GM12891 (cell line): Measurements from ENCODE around the gene CYB5R4.

ENCODE experiments used
- DNase-seq: peaks from one replicate; pipeline ENCODE4 v3.0.0; 2011; ENCODE audit warnings: low spot score; ENCODE audit not compliant: insufficient read length
- FAIRE-seq: peaks from 2 replicates; lab custom pipeline; 2011; peaks lifted over from hg19 to GRCh38; lab: Jason Lieb, UNC
- PAX5 ChIP-seq: IDR thresholded peaks from 2 replicates; pipeline ENCODE4 v1.6.1; 2011; ENCODE audit warnings: low read length, moderate library complexity, mild to moderate bottlenecking; ENCODE audit not compliant: insufficient read depth, severe bottlenecking
- POLR2A ChIP-seq: IDR thresholded peaks from 2 replicates; pipeline ENCODE4 v1.6.1; 2011; ENCODE audit warnings: low read depth, low read length, control low read depth
- POLR2AphosphoS5 ChIP-seq: IDR thresholded peaks from 2 replicates; pipeline ENCODE4 v1.6.1; 2011; ENCODE audit warnings: low read depth, low read length, control low read depth
- POU2F2 ChIP-seq: IDR thresholded peaks from 2 replicates; pipeline ENCODE4 v1.6.1; 2011; ENCODE audit warnings: low read depth, mild to moderate bottlenecking, control low read depth, low read length, moderate library complexity
- SPI1 ChIP-seq: IDR thresholded peaks from 2 replicates; pipeline ENCODE4 v1.6.1; 2011; ENCODE audit warnings: low read depth, low read length, control low read depth
- TAF1 ChIP-seq: IDR thresholded peaks from 2 replicates; pipeline ENCODE4 v1.6.1; 2011; ENCODE audit warnings: low read depth, low read length, control low read depth

The CYB5R4 gene

DNA sequence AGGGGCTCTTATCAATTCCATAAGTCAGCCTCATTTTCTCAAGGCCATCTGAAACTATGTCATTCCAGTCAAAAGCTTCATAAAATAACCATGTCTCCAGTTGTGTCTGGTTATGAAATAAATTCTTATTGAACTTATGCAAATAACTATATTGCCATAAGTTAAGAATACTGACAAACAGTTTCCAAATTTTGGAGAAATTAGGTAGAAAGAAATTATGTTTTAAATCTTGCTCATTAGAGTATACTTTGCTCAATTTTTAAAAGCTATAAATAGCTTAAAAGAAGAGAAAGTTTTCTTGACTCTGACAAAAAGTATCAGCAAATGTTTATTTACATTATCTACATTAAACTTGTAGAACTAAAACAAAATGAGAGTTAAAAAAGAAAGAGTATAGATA lies 111.1 kb downstream of the CYB5R4 start:
- TF ChIP-seq POLR2AphosphoS5 (no peak), SPI1 (no peak), PAX5 (no peak), POLR2A (no peak), TAF1 (no peak), POU2F2 (no peak)
- DNase-seq = no peak
- no peak for FAIRE-seq

DNA sequence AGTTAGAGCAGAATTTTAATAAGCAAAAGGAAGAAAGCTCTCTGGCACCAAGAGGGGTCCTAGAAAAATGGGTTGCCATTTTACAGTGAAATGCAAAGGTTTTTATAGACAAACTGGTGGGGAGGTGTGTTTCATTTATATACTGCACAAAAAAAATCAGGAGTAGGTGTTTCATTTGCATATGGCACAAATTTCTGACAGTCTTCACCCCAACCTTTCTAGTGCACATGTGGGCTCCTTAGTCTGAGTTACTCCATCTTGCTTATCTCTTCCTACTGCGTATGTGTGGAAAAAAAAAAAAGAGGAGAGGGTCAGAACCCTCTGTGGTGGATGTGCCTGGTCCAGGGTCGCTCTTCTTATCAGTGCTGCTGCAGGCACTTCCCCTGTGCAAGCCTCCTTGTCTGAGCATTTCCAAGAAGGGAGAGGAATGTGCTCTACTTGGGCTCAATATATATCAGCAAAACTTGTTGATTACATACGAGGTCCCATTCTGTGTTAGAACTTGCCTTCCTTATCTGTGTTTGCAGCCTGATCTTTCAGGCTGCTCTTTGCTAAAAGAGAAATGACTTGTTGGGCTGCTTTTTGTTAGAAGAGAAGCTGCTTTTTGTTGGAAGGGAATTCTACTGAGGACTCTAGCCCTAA lies 115.0 kb downstream of the CYB5R4 start:
- FAIRE-seq = no peak
- TF ChIP-seq TAF1 (no peak), SPI1 (no peak), PAX5 (no peak), POU2F2 (no peak), POLR2AphosphoS5 (no peak), POLR2A (no peak)
- no peak for DNase-seq

DNA sequence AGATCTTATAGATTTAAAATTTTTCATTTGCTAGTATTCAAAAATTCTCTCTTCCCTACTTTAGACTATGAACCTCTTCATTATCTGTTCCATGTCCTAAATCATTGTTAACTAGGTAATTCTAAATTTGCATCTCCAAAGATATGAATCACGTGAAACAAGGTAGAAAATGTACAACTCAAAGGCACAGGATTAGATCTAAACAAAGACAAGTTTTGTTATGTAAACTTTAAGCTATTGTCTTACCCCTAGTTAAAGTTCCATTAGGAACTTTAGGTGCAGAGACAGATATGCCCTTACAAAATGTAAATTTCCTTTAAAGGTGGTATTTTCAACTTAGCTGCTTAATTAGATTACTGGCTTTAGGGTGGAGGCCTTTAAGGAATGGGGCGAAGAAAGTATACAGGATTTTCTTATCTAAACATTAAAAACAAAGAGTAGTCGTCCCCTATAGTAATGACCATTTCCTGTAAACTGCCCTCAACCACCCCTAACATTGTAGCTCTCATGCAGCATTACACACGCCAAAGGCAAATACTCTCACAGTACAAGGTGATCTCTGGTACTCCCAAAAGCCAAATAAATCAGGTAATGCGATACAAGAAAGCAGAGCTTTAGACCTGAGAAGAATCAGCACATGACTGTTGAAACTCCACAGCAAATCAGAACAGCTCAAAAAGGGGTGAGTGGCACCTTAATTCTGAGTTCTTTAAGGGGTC lies 116.7 kb downstream of the CYB5R4 start:
- DNase-seq (no peak), FAIRE-seq (no peak)
- no peak for TF ChIP-seq POU2F2
- no peak for TF ChIP-seq SPI1
- TF ChIP-seq POLR2AphosphoS5 = no peak
- no peak for TF ChIP-seq POLR2A
- no peak for TF ChIP-seq PAX5
- TF ChIP-seq TAF1 = no peak

DNA sequence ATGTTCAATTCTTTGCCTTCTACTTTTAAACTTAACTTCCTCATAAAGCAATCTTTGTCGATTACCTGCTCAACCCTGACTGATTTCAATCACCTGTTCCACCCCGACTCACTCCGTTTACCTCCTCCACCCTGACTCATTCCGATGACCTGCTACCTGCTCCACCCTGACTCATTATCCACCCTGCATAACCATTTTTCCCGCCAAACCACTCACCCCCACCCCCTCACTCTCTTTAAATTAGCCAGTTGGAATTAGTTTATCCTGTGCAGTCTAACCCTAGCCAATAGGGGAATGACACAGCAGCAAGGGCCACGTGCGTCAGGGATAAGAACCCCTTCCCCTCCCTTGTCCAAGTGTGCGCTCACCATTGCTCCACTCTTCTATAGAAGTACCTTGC lies 117.4 kb downstream of the CYB5R4 start:
- FAIRE-seq (no peak), DNase-seq (no peak)
- TF ChIP-seq TAF1 (no peak), POLR2AphosphoS5 (no peak), SPI1 (no peak), POLR2A (no peak), PAX5 (no peak), POU2F2 (no peak)

DNA sequence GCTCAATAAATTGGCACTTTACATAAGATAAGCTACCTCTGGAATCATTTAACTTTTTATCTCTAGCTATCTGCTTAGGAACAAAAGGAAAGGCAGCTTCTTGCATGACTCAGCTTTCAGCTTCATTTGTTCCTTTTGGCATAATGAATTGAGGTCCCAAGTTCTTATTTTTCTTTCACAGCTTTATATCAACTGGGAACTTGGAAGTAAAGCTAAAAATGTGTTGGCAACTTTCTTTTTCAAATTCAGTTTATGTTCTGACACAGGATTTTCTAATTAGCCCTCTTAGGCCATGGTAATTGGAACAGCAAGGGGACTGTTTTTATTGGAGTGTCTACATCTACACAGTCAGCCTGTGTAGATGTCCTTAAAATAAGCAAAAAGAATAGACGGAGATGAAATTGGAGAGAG lies 118.8 kb downstream of the CYB5R4 start:
- FAIRE-seq (no peak), DNase-seq (no peak)
- TF ChIP-seq POU2F2 = no peak
- no peak for TF ChIP-seq PAX5
- no peak for TF ChIP-seq POLR2AphosphoS5
- no peak for TF ChIP-seq POLR2A
- TF ChIP-seq SPI1 = no peak
- TF ChIP-seq TAF1 = no peak

DNA sequence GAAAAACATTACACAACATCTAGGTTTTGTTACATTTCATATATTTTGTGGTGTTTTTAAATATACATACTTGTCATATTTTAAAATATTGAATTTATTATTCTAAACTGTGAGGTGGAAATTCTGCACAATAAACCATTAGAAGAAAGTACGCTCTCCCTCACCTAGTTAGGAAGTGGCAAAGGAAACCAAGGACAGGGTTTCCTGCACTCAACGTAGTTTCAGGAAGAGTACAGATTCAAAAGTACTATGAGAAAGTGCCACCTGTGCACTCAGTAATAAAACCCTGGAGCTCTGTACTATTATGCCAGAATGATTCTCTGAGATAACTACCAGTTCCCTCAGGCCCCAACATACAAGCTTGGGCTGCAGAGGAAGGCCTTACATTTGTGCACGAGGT lies 119.5 kb downstream of the CYB5R4 start:
- no peak for TF ChIP-seq TAF1
- no peak for TF ChIP-seq PAX5
- TF ChIP-seq POLR2A = no peak
- no peak for TF ChIP-seq POLR2AphosphoS5
- no peak for TF ChIP-seq POU2F2
- TF ChIP-seq SPI1 = no peak
- DNase-seq = no peak
- no peak for FAIRE-seq

DNA sequence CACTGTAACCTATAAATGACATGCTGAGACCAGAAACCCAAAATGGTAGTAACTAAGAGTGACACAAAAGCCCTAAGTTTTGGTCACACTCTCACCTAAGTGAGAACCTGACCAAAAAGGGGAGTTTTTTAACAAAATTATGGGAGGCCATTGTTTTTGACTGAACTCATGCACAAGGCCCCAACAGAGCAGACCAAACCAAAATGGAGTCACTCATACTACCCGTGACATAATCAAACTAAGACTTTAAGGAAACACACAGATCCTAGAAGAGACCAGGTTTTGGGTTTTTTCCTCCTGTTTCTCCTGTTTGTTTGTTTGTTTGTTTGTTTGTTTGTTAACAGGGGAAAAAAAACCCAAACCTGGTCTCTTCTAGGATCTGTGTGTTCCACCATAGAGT lies 124.9 kb downstream of the CYB5R4 start:
- DNase-seq (no peak), FAIRE-seq (no peak)
- TF ChIP-seq TAF1 = no peak
- no peak for TF ChIP-seq PAX5
- no peak for TF ChIP-seq POLR2A
- TF ChIP-seq POLR2AphosphoS5 = no peak
- no peak for TF ChIP-seq SPI1
- TF ChIP-seq POU2F2 = no peak

DNA sequence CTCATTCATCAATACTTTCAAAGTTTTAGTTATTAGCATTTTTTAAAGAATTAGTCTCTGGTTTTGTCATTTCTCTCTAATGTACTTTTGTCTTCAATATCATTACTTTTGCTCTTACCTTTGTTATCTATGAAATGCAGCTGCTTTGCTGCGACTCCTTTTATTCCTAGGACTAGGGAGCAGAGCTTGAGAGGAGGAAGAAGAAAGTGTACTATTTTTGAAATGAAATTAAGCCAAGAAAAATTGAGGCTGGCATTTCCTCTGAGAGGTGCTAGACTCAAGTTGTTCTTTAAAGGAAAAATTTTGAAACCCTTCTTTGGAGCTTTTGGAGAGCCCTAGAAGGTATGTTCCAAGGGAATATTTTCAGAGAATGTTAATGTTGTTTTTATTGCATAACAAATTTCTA lies 125.8 kb downstream of the CYB5R4 start:
- DNase-seq = no peak
- FAIRE-seq = no peak
- no peak for TF ChIP-seq PAX5
- no peak for TF ChIP-seq POU2F2
- TF ChIP-seq POLR2AphosphoS5 = no peak
- no peak for TF ChIP-seq TAF1
- no peak for TF ChIP-seq SPI1
- TF ChIP-seq POLR2A = no peak

DNA sequence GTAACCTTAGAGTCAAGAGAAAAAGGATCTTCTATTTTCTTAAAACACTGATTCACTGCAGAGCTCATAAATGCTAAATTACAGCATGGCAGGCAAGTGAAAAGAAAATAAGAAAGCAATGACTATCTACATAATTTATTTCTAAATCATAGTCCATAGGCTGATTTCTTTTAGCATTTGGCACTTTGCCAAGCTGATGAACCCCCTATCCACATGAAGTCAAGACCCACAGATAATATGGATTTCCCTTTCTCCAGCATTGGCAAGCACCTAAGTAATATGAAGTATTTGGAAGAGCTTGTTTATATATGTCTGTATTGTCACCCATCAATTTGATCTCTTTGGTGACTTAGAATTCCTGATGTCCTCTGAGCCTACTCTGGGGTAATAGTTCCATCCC lies 126.2 kb downstream of the CYB5R4 start:
- no peak for FAIRE-seq
- TF ChIP-seq TAF1 = no peak
- TF ChIP-seq POLR2A = no peak
- TF ChIP-seq POU2F2 = no peak
- no peak for TF ChIP-seq SPI1
- no peak for TF ChIP-seq PAX5
- TF ChIP-seq POLR2AphosphoS5 = no peak
- DNase-seq = no peak
